Stimulated activated memory B cell treated with anti-CD40 and anti-IgM and Interleukin-4, amounts not matched to agents 10 μg/mL and 1 μg/mL and 100 μg/mL, for 72 hours (primary cell): Measurements from ENCODE around the gene HEMK1.

Experiments used
- ATAC-seq: fragments of 150-1000 bp; cut with Tn5 transposase; 2 replicates; pipeline ENCODE4 v1.10.0; 2021
- H3K27ac Mint-ChIP-seq: one replicate; pipeline ENCODE4 v1.8.0; 2022; ENCODE audit warnings: mild to moderate bottlenecking, mixed read lengths
- H3K27me3 Mint-ChIP-seq: one replicate; pipeline ENCODE4 v1.8.0; 2022; ENCODE audit warnings: mixed read lengths
- H3K36me3 Mint-ChIP-seq: one replicate; pipeline ENCODE4 v1.8.0; 2022; ENCODE audit warnings: mixed read lengths
- H3K4me1 Mint-ChIP-seq: one replicate; pipeline ENCODE4 v1.8.0; 2022; ENCODE audit warnings: mixed read lengths
- H3K4me3 Mint-ChIP-seq: one replicate; pipeline ENCODE4 v1.8.0; 2022; ENCODE audit warnings: mild to moderate bottlenecking, moderate library complexity, mixed read lengths
- H3K9me3 Mint-ChIP-seq: one replicate; pipeline ENCODE4 v1.8.0; 2022; ENCODE audit warnings: mixed read lengths

HEMK1 gene

DNA sequence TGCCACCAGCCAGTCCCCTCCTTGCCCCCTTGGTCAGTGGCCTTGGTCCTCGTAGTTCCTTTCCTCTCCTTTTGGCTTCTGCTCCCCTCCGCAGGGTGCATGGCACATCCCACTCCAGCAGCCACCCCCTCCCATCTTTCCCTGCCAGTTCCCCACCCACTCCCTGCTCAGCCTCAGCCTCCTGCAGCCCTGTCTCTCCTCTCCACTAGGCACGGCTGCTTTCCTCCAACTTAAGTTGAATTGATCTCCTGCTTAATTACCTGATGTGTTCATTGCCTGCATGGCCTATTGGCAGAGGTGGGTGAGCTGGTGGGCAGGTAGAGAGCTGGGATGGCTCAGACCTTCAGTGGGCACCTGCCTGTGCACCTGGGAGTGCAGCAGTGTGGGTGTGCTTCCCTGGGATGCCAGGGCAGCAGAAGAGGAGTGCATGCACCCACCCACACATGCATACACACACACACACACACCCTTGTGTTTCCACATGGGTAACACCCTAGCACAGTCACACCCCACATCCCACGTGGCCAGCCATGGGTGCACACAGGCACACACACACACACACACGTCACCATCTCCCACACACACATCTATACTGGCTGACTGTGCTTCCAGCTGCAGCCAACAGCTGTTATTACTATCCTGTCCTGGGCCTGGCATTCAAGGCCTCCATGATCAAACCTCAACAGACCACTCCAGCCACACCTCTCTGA lies 32.7 kb upstream of the HEMK1 start:
- peaks cover 93% of the 10 kb centered on the region for H3K27me3 Mint-ChIP-seq
- H3K9me3 Mint-ChIP-seq: no peaks in the 10 kb centered on the region
- H3K27ac Mint-ChIP-seq: no peak overlapping the region
- H3K4me1 Mint-ChIP-seq: no peaks in the 10 kb centered on the region
- no peak overlapping the region for H3K4me3 Mint-ChIP-seq
- no peaks in the 10 kb centered on the region for H3K36me3 Mint-ChIP-seq
- ATAC-seq: no peak

DNA sequence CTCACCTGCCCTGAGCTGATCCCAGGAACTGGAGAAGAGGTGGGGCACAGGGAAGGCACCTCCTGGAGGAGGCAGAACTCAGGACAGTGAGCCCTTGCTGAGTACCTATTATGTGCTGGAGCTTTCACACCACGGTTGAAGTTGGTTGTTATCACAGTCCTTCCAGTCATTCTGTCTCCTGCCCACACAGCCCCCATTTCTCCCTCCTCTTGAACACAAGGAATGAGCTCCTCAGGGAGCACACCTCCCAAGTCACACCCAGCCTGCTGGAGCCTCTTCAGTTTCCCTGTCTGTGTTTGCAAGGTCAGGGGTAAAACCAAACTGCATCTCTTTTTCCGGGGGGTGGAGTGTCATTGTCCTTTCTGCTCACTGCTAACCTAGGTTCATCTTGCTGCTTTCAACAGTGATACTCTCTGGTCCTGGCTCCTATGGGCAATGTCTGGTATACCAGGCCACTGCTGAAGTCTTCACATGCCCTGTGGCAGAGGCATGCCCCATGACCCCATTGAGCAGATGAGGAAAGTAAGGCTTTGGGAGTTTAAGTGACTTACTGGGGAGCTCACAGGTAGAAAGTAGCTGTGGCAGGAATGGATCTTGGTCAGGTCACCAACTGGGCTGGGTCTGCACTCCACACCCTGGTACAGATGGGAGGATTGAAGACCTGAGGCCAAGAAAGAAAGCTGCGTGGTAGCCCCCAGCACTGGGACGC lies 31.7 kb upstream of the HEMK1 start:
- ATAC-seq: no peak
- Mint-ChIP-seq H3K9me3 (no peaks in the 10 kb centered on the region), H3K36me3 (no peaks in the 10 kb centered on the region), H3K27ac (no peak overlapping the region), H3K4me3 (no peak overlapping the region), H3K4me1 (no peaks in the 10 kb centered on the region), H3K27me3 (peaks cover 93% of the 10 kb centered on the region)

DNA sequence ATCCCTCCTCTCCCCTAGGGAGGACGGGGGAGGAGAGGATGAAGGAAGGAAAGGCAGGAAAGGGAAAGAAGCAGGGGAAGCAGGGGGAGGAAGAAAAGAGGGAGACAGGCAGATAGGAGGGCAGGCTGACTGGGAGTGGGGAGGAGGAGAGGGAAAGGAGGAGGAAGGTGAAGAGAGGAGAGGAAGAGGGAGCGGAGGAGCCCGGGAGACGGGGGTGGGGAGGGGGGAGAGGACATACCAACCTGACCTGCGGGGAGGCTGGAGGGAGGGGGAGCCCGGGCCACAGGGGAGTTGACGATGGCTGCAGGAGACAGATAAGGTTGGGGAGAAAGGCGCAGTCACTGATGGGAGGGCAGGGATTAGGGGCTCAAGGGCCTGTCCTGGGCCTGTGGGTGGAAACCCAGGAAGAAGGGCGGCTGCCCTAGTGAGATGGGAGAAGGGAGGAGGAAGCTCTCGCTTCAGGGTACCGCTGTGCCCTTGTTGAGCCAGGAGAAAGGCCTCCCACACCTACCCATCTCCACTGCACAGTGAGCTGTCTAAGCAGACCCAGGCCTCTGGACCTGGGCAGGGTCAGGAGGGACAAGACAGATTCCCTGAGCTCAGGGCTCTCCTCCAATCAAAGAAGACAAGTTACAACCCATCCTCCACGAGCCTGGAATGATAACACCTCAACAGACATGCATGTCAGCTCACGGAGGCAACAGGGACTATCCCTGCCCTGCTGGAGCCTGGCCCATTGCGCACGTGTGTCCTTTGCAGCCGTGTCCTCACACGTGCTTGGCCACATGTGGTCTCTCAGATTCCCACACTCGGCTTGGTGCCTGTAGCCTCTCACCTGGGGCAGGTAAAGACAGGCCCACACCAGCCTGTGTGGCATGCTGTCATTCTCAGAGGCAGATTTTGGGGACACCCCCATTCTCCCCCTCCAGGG lies 29.7 kb upstream of the HEMK1 start:
- no peak for ATAC-seq
- Mint-ChIP-seq H3K4me1 (no peaks in the 10 kb centered on the region), H3K4me3 (no peak overlapping the region), H3K27ac (no peak overlapping the region), H3K27me3 (peaks cover 74% of the 10 kb centered on the region), H3K36me3 (no peaks in the 10 kb centered on the region), H3K9me3 (no peaks in the 10 kb centered on the region)

DNA sequence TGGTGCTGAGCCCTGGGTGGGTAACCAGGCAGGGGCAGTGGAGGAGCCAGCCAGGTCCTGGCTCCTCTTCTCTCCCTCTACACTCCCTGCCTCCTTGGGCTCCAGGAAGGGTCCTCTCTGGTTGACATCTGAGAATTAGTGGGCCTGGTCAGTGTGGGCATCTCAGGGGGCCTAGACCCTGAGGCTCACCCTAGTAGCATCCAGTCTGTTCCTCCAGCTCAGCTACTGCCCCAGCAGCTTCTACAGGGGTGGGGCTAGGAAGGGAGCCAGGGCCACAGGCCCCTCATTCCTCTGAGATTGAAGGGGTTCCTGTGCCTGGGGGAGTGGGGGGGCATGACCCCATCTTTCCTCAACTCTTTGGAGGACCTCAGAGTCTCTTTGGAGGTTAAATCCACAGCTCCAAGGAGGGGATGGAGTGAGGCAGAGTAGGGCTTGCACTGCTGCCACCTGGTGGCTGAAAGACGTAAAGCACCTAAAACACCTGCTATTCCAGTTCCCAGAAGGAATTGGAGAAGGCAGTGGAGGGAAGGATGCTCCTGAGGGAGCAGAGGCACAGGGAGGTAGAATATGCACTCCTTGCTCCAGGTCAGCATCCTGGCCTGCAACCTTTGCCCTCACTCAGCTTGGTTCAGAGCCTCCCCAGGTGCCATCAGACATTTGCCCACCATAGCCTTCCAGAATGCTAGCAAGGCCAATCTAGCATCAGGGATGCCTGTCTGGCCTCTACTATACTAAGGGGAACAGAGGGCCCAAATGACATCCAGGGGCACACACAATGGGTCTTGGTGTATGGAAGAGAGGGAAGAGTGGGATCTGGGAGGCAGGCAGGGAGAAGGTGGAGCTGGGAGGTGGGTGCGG lies 26.9 kb upstream of the HEMK1 start:
- Mint-ChIP-seq H3K4me1 (no peaks in the 10 kb centered on the region), H3K36me3 (no peaks in the 10 kb centered on the region), H3K9me3 (no peaks in the 10 kb centered on the region), H3K4me3 (no peak overlapping the region), H3K27ac (no peak overlapping the region), H3K27me3 (peaks cover 48% of the 10 kb centered on the region)
- no peak for ATAC-seq

DNA sequence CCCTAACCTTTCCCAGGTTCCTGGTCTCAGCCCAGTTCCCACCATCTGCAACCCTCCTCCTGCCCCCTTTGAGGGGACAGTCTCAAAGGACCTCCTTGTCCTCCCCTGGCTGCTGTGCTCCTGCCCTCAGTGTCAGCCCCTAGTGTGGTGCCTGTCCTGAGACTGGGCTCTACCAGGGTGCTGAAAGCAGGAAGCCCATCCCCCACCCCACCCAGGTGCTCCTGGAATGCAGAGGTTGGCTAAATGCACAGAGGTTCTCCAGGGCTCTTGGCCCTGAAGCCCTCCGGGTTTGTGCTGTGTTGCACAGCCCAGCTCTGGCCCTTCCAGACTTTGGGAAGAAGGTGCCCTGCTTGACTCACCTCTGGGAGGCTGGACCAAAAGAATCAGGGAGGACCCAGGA lies 23.5 kb upstream of the HEMK1 start:
- H3K27ac Mint-ChIP-seq: no peak overlapping the region
- H3K4me3 Mint-ChIP-seq: no peak overlapping the region
- H3K27me3 Mint-ChIP-seq: peaks cover 19% of the 10 kb centered on the region
- no peaks in the 10 kb centered on the region for H3K36me3 Mint-ChIP-seq
- no peaks in the 10 kb centered on the region for H3K9me3 Mint-ChIP-seq
- ATAC-seq: no peak
- no peaks in the 10 kb centered on the region for H3K4me1 Mint-ChIP-seq

DNA sequence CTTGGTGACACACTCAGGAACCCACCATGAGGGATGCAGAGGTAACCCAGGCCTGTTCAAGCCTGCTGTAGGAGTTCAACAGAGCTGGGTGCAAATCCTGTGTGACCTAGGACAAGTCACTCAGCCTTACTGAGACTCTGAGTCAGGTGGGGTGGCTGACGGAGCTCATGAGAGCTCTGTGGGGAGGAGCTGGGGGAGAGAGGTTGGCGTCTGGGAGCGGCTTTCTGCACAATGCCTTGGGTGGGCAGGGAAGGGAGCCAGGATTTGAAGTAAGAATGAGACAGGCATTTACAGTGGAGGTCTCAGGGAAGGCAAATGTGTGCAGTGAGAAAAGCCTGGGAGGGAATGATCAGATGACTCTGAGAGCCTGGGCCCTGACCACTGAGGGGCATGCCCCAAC lies 20.1 kb upstream of the HEMK1 start:
- H3K36me3 Mint-ChIP-seq: no peaks in the 10 kb centered on the region
- no peaks in the 10 kb centered on the region for H3K27me3 Mint-ChIP-seq
- no peak for ATAC-seq
- H3K4me1 Mint-ChIP-seq: no peaks in the 10 kb centered on the region
- no peak overlapping the region for H3K27ac Mint-ChIP-seq
- H3K9me3 Mint-ChIP-seq: no peaks in the 10 kb centered on the region
- no peak overlapping the region for H3K4me3 Mint-ChIP-seq

DNA sequence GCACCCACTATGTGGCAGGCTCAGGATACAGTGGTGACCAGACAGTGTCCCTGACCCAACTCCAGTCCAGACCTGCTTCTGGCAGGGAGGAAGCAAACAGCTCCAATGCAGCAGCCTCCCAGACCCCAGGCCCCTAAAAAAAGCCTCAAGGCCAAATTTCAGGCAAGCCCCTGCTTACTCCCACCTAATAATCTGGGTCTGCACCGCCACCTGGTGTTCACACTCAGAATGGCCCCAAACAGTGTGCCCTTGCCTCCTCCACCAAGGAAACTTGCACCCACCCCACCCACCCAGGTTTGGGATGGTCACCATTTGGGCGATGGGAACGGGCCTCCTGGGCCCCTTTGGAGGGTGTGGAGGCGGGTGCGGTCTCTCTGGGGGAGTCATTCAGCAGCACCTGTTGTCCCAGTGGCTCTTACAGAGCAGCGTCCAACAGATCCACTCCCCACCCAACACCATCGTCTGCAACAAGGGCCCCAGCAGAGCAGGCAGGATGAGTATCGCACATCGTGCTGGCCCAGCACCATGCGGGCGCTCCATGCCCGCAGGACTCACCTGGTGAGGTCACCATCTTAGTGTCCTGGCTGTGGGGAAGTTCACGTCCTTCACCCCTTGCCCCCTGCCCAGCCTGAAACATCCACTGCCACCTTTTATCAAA lies 19.1 kb upstream of the HEMK1 start:
- ATAC-seq: peak; percentile 53
- no peaks in the 10 kb centered on the region for H3K9me3 Mint-ChIP-seq
- no peak overlapping the region for H3K4me3 Mint-ChIP-seq
- H3K4me1 Mint-ChIP-seq: no peaks in the 10 kb centered on the region
- peaks cover 4% of the 10 kb centered on the region for H3K27me3 Mint-ChIP-seq
- no peak overlapping the region for H3K27ac Mint-ChIP-seq
- no peaks in the 10 kb centered on the region for H3K36me3 Mint-ChIP-seq

DNA sequence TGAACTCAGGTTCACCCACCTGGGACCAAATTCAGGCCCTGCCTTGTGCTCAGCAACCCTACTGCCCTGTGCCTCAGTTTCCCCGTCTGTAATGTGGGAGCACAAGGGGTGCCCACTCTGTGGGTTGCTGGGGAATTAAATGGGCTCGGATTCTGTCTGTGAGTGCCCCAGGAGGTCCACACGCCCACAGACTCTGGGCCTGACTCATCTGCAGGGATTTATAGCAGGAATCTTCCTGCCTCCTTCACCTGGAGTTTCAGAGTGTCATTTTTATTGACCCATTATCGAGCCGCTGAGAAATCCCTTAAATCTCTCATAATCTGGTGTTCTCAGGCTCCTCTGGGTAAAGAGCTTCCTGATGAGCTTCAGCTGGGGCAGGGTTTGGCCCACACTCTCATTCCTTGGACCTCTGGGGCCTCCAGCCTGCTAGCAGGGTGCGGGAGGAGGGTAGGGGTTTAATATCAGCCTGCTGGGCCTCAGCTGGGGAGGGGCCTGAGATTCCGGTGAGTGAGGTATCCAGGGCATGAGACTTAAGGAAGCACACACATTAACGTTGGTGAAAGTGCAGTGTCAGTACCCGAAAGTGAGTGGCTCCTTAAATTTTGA lies 18.2 kb upstream of the HEMK1 start:
- H3K9me3 Mint-ChIP-seq: no peaks in the 10 kb centered on the region
- H3K27ac Mint-ChIP-seq: no peak overlapping the region
- H3K27me3 Mint-ChIP-seq: peaks cover 13% of the 10 kb centered on the region
- ATAC-seq: no peak
- H3K36me3 Mint-ChIP-seq: no peaks in the 10 kb centered on the region
- no peaks in the 10 kb centered on the region for H3K4me1 Mint-ChIP-seq
- H3K4me3 Mint-ChIP-seq: no peak overlapping the region

DNA sequence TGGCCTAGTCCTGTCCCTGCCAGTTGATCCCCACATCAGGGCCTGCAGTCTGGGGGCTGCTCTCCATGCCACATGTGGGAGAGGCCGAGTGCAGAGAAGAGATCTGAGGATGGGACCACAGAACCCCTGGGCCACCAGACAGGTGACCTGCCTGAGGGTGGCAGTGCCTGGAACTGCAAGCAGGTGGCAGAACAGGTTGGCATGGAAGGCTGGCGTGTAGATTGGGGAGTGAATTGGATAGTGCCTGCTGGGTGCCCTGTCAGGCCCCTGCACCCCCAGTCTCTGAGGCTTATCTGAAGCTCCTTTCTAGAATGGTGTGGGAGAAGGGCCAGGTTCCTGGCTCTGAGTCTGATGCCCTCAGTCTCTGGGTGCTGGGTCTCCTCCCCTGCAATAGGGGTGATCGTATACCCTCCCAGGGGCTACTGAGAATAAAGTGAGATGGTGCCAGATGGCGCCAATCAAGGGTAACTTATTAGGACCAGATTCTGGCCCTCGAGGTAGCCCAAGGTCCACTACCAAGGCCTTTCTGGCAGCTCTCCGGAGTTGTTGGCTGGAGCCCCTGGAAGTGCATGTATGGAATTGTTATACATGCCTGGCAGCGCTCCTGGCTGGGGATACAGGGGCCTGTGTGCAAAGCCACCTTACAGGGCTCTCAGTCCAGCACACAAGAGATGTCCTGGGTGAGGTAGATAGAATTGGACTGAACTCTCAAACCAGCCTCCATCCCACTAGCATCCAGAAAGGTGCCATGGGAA lies 17.5 kb upstream of the HEMK1 start:
- no peak overlapping the region for H3K27ac Mint-ChIP-seq

DNA sequence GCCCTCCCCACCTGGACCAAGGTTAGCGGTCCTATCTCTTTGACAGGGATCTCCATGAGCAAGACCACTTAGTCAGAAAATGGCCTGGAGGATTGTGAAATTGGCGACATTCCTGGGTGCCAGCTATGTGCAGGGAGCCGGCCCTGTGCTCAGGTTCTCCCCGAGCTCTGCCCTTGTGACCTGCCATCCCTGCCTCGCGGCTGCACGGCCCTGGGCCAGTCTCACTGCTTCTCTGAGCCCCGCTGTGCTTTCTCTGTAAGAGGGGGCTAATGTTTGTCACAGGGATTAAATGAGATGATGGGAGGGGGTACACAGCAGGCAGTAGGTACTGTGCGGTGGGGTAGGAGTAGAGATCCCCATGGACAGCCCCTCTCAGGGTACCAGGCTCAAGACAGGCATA lies 16.7 kb upstream of the HEMK1 start:
- Mint-ChIP-seq H3K9me3 (no peaks in the 10 kb centered on the region), H3K27me3 (peaks cover 22% of the 10 kb centered on the region), H3K27ac (no peak overlapping the region), H3K4me3 (no peak overlapping the region), H3K36me3 (no peaks in the 10 kb centered on the region), H3K4me1 (no peaks in the 10 kb centered on the region)
- no peak for ATAC-seq

More for the DNA sequence above, 17.5 kb upstream of the HEMK1 start:
- Mint-ChIP-seq H3K27me3 (peaks cover 15% of the 10 kb centered on the region), H3K4me3 (no peak overlapping the region), H3K36me3 (no peaks in the 10 kb centered on the region), H3K4me1 (no peaks in the 10 kb centered on the region), H3K9me3 (no peaks in the 10 kb centered on the region)
- no peak for ATAC-seq

DNA sequence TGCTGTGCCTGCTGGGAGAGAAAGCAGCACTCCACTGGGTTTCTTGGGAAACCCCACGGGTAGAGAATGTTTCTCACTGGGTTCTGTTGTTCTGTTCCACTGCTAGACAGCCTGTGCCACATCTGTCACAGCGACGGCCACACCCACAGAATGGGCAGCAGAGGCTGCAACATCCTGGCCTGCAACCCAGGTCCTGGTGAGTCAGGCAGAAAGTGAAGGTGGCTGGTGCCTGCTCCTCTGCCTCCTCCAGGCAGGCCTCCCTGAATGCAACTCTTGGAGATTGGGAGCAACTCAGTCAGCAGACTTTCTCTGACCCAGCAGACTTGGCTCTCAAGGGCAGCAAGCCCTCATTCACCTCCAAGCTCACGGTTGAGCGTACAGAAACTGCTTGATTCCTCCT lies 14.8 kb upstream of the HEMK1 start:
- no peak overlapping the region for H3K4me3 Mint-ChIP-seq
- H3K27me3 Mint-ChIP-seq: peaks cover 29% of the 10 kb centered on the region
- no peaks in the 10 kb centered on the region for H3K9me3 Mint-ChIP-seq
- no peaks in the 10 kb centered on the region for H3K4me1 Mint-ChIP-seq
- ATAC-seq: no peak
- no peaks in the 10 kb centered on the region for H3K36me3 Mint-ChIP-seq
- no peak overlapping the region for H3K27ac Mint-ChIP-seq

DNA sequence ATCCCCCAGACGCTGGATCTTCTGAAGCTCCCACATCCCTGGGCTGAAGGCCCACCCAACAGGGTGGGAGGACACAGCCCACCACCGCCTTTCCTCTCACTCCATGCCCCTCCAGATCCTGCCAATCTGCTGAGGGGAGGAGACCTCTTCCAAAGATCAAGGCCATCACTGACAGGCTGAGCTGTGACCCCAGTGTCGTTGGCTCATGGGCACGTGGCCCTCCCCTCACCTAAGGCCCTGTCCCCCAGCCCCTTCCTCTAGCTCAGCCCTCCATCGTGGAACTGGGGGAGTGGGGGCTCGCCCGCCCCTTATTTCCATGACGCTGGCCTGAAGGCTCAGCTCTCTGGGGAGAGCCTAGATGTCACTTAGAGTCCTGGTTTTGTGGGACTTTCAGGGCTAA lies 12.2 kb upstream of the HEMK1 start:
- H3K4me3 Mint-ChIP-seq: no peak overlapping the region
- ATAC-seq: no peak
- no peak overlapping the region for H3K27ac Mint-ChIP-seq
- no peaks in the 10 kb centered on the region for H3K36me3 Mint-ChIP-seq
- H3K4me1 Mint-ChIP-seq: no peaks in the 10 kb centered on the region
- no peaks in the 10 kb centered on the region for H3K9me3 Mint-ChIP-seq
- peaks cover 29% of the 10 kb centered on the region for H3K27me3 Mint-ChIP-seq

DNA sequence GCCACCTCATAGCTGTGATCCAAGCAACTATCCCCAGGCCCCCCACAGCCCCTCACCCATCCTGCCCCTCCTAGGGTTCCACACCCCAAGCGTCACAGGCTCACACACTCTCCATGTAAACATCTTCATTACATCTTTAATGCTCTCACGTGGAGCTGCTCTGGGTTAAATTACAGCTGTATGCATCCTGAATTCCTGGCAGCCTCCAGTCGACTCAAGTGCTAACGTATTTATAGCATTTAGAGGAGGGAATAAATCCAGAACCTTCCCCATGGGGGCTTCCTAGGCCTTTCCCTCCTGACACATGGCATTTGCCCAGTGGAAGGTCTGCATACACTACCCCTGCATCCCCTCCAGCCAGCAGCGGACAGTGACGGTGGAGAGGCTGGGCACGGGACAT lies 11.4 kb upstream of the HEMK1 start:
- Mint-ChIP-seq H3K9me3 (no peaks in the 10 kb centered on the region), H3K27me3 (peaks cover 29% of the 10 kb centered on the region), H3K36me3 (no peaks in the 10 kb centered on the region), H3K4me1 (no peaks in the 10 kb centered on the region), H3K4me3 (no peak overlapping the region), H3K27ac (no peak overlapping the region)
- ATAC-seq: no peak
